ENCODE measurements around the gene LPAR6. TPM values are rescaled to one million over a fixed set of nuclear protein-coding genes. Genes with fewer than 3 reads are reported as not detected.

Gene LPAR6
- total RNA-seq, 3 donors from 2014 or later (not counting 1 experiment from before 2014, with no cell fraction given): 38.5 to 48.9 (median 41.1) TPM

- H3K36me3 ChIP-seq (ENCODE audit: control insufficient read depth, insufficient read depth, low read length): peaks cover 2% of the 10 kb centered on the region
- peak overlapping the region; percentile 33 for H3K27ac ChIP-seq (ENCODE audit: low read length)
- no peaks in the 10 kb centered on the region for H3K36me3 Mint-ChIP-seq
- TF ChIP-seq CTCF (IDR thresholded peaks at IDR 0.05): no peak
- peak overlapping the region; percentile 95 to 96 for H3K27ac Mint-ChIP-seq
- peak overlapping the region; percentile 95 for H3K4me3 Mint-ChIP-seq
- WGBS (ENCODE audit: insufficient coverage): 87% methylated on average over 2 of the region's 5 CpGs
- ATAC-seq (peak in 2 of 3 donors; percentile 41 to 44), DNase-seq (peak in 1 of 2 donors; percentile 48)
- H3K9me3 ChIP-seq (ENCODE audit: control insufficient read depth, insufficient read depth, low read length): no peaks in the 10 kb centered on the region
- H3K4me3 ChIP-seq (ENCODE audit: low read length): peak overlapping the region; percentile 58
- H3K9me3 Mint-ChIP-seq: no peaks in the 10 kb centered on the region
- intact Hi-C loops (cut with micrococcal nuclease): loop anchor here (5.0 kb wide), 1 partner anchor 37 kb away; no protein-coding TSS in a partner anchor
- H3K27me3 ChIP-seq (ENCODE audit: control insufficient read depth, insufficient read depth, low read length): no peaks in the 10 kb centered on the region
- H3K27me3 Mint-ChIP-seq (ENCODE audit: low read depth in 2 of 2): no peaks in the 10 kb centered on the region
- H3K4me1 ChIP-seq (ENCODE audit: control insufficient read depth, insufficient read depth, low read length): peaks cover 4% of the 10 kb centered on the region
- peaks cover 51 to 53% of the 10 kb centered on the region in 2 donors for H3K4me1 Mint-ChIP-seq
Measured at GRCh38 chr13:48410199-48410598, 2.7 kb downstream of the LPAR6 start.

DNA sequence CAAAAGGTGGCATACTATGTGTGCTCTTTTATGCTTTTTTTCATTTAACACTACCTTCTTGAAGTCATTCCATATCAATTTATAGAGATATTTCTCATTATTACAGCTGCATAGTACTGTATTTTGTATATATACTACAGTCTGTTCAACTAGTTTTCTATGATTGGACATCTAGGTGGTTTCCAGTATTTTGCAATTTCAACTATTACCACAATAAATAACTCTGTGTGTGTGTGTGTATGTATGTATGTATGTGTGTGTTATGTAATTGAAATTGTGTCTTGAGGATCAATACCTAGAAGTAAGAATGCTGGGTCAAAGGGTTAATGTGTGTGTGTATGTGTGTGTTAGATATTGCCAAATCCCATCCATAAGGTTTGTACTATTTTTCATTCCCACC lies 7.0 kb downstream of the LPAR6 start:
- peak overlapping the region; percentile 36 for H3K4me3 Mint-ChIP-seq
- ATAC-seq (no peak), DNase-seq (peak in 1 of 2 donors; percentile 44)
- intact Hi-C loops (cut with micrococcal nuclease): no loop called here
- peaks cover 2% of the 10 kb centered on the region for H3K36me3 ChIP-seq (ENCODE audit: control insufficient read depth, insufficient read depth, low read length)
- H3K27ac ChIP-seq (ENCODE audit: low read length): no peak overlapping the region
- H3K27ac Mint-ChIP-seq: peak overlapping the region; percentile 67 to 95
- H3K27me3 ChIP-seq (ENCODE audit: control insufficient read depth, insufficient read depth, low read length): no peaks in the 10 kb centered on the region
- H3K27me3 Mint-ChIP-seq (ENCODE audit: low read depth in 2 of 2): no peaks in the 10 kb centered on the region
- TF ChIP-seq CTCF (IDR thresholded peaks at IDR 0.05): no peak
- H3K9me3 ChIP-seq (ENCODE audit: control insufficient read depth, insufficient read depth, low read length): no peaks in the 10 kb centered on the region
- peaks cover 21% of the 10 kb centered on the region for H3K4me1 ChIP-seq (ENCODE audit: control insufficient read depth, insufficient read depth, low read length)
- H3K4me1 Mint-ChIP-seq: peaks cover 71 to 74% of the 10 kb centered on the region in 2 donors
- H3K9me3 Mint-ChIP-seq: no peaks in the 10 kb centered on the region
- no peaks in the 10 kb centered on the region for H3K36me3 Mint-ChIP-seq
- no peak overlapping the region for H3K4me3 ChIP-seq (ENCODE audit: low read length)

GRCh38 chr13:48404952-48405351 lies 8.0 kb downstream of the LPAR6 start:
- H3K27ac Mint-ChIP-seq: peak overlapping the region; percentile 77 to 95
- WGBS (ENCODE audit: insufficient coverage): no CpG with 5 or more reads among the region's 1 CpG
- Histone ChIP-seq H3K9me3 (ENCODE audit: control insufficient read depth, insufficient read depth, low read length) (no peaks in the 10 kb centered on the region), H3K4me3 (ENCODE audit: low read length) (no peak overlapping the region), H3K36me3 (ENCODE audit: control insufficient read depth, insufficient read depth, low read length) (peaks cover 2% of the 10 kb centered on the region), H3K27ac (ENCODE audit: low read length) (no peak overlapping the region), H3K27me3 (ENCODE audit: control insufficient read depth, insufficient read depth, low read length) (no peaks in the 10 kb centered on the region), H3K4me1 (ENCODE audit: control insufficient read depth, insufficient read depth, low read length) (peaks cover 21% of the 10 kb centered on the region)
- H3K9me3 Mint-ChIP-seq: no peaks in the 10 kb centered on the region
- no peak for ATAC-seq
- H3K36me3 Mint-ChIP-seq: no peaks in the 10 kb centered on the region
- no peak overlapping the region for H3K4me3 Mint-ChIP-seq
- no peaks in the 10 kb centered on the region for H3K27me3 Mint-ChIP-seq (ENCODE audit: low read depth in 2 of 2)
- intact Hi-C loops (cut with micrococcal nuclease): loop anchor here (5.0 kb wide), 3 partner anchors 157 to 248 kb away; no protein-coding TSS in a partner anchor
- TF ChIP-seq CTCF (IDR thresholded peaks at IDR 0.05): no peak
- peaks cover 68% of the 10 kb centered on the region in 2 donors for H3K4me1 Mint-ChIP-seq
- no peak for DNase-seq

GRCh38 chr13:48403913-48404312 lies 9.0 kb downstream of the LPAR6 start:
- peaks cover 21% of the 10 kb centered on the region for H3K4me1 ChIP-seq (ENCODE audit: control insufficient read depth, insufficient read depth, low read length)

More at GRCh38 chr13:48403913-48404312, 9.0 kb downstream of the LPAR6 start:
- 71% methylated on average over 8 of the region's 8 CpGs for WGBS (ENCODE audit: insufficient coverage)
- no peaks in the 10 kb centered on the region for H3K27me3 Mint-ChIP-seq (ENCODE audit: low read depth in 2 of 2)
- H3K4me1 Mint-ChIP-seq: peaks cover 62 to 69% of the 10 kb centered on the region in 2 donors
- Histone ChIP-seq H3K27ac (ENCODE audit: low read length) (peak overlapping the region; percentile 80), H3K4me3 (ENCODE audit: low read length) (no peak overlapping the region), H3K27me3 (ENCODE audit: control insufficient read depth, insufficient read depth, low read length) (no peaks in the 10 kb centered on the region), H3K36me3 (ENCODE audit: control insufficient read depth, insufficient read depth, low read length) (peaks cover 2% of the 10 kb centered on the region), H3K9me3 (ENCODE audit: control insufficient read depth, insufficient read depth, low read length) (no peaks in the 10 kb centered on the region)
- H3K9me3 Mint-ChIP-seq: no peaks in the 10 kb centered on the region
- H3K36me3 Mint-ChIP-seq: no peaks in the 10 kb centered on the region
- ATAC-seq (no peak), DNase-seq (no peak)
- H3K27ac Mint-ChIP-seq: peak overlapping the region; percentile 77 to 95
- peak overlapping the region; percentile 87 for H3K4me3 Mint-ChIP-seq
- intact Hi-C loops (cut with micrococcal nuclease): loop anchor here (2.0 to 5.0 kb wide), 4 partner anchors 89 to 247 kb away; no protein-coding TSS in a partner anchor
- no peak for TF ChIP-seq CTCF (IDR thresholded peaks at IDR 0.05)
